Measurements from ENCODE around the gene LRRC3B.

The LRRC3B gene

GRCh38 chr3:26714485-26714884 lies 91.9 kb downstream of the LRRC3B start:
- DNase-seq: no peak

GRCh38 chr3:26715431-26715830 lies 92.9 kb downstream of the LRRC3B start:
- no peak for DNase-seq

GRCh38 chr3:26718315-26718714 lies 95.7 kb downstream of the LRRC3B start:
- DNase-seq: no peak

GRCh38 chr3:26719134-26719533 lies 96.6 kb downstream of the LRRC3B start:
- DNase-seq: no peak

GRCh38 chr3:26721047-26721446 lies 98.5 kb downstream of the LRRC3B start:
- no peak for DNase-seq

GRCh38 chr3:26731843-26732242 lies 109.3 kb downstream of the LRRC3B start:
- no peak for DNase-seq

- no peak for DNase-seq
These were observed 127.7 kb downstream of the LRRC3B start for GRCh38 chr3:26750263-26750662.

GRCh38 chr3:26752466-26752865 lies 129.9 kb downstream of the LRRC3B start:
- DNase-seq: no peak

- DNase-seq: no peak
These were observed 130.5 kb downstream of the LRRC3B start for GRCh38 chr3:26753095-26753494.

GRCh38 chr3:26757978-26758377 lies 135.4 kb downstream of the LRRC3B start:
- DNase-seq: no peak

Data from activated CD8-positive, alpha-beta memory T cell treated with anti-CD3 and anti-CD28 coated beads, Interleukin-2, amount 50 U/mL, for 4 hours (primary cell).